ENCODE results near the gene IL9R.

- TF ChIP-seq POLR2A (IDR thresholded peaks at IDR 0.05; ENCODE audit: low read length) (no peak), GATA1 (IDR thresholded peaks at IDR 0.05; ENCODE audit: low read depth, low read length) (no peak)
These were observed 40.8 kb upstream of the IL9R start for GRCh38 chrX:155956649-155957048.
